ACC112 (cell line): ENCODE measurements around the gene DIAPH1.

ENCODE experiments used
- H2AFZ ChIP-seq: fragments of 200-600 bp; sonication (generic); one replicate; pipeline ENCODE4 v1.6.0; 2017; ENCODE audit warnings: antibody characterized with exemption, low read length; ENCODE audit not compliant: unreplicated experiment
- H3K27ac ChIP-seq: fragments of 200-600 bp; sonication (generic); 2 replicates; pipeline ENCODE4 v1.5.1; 2014; ENCODE audit warnings: low read depth, mild to moderate bottlenecking, antibody characterized with exemption, low read length, moderate library complexity
- H3K27me3 ChIP-seq: fragments of 200-600 bp; sonication (generic); 2 replicates; pipeline ENCODE4 v1.6.1; 2014; ENCODE audit warnings: mild to moderate bottlenecking, antibody characterized with exemption, low read length, moderate library complexity, mixed read lengths; ENCODE audit not compliant: insufficient read depth
- H3K36me3 ChIP-seq: fragments of 200-600 bp; sonication (generic); 2 replicates; pipeline ENCODE4 v1.6.1; 2016; ENCODE audit warnings: mild to moderate bottlenecking, antibody characterized with exemption, low read length, moderate library complexity, mixed read lengths; ENCODE audit not compliant: insufficient read depth
- H3K4me1 ChIP-seq: fragments of 200-600 bp; sonication (generic); one replicate; pipeline ENCODE4 v1.6.1; 2016; ENCODE audit warnings: low read length, mixed read lengths; ENCODE audit not compliant: insufficient read depth, unreplicated experiment, control insufficient read depth
- H3K4me3 ChIP-seq: fragments of 200-600 bp; sonication (generic); 2 replicates; pipeline ENCODE4 v1.5.1; 2014; ENCODE audit warnings: mild to moderate bottlenecking, low read depth, low read length
- H3K79me2 ChIP-seq: fragments of 200-600 bp; sonication (generic); one replicate; pipeline ENCODE4 v1.6.0; 2016; ENCODE audit warnings: low read length; ENCODE audit not compliant: control insufficient read depth, unreplicated experiment, insufficient read depth

The DIAPH1 gene

GRCh38 chr5:141630570-141631140 is 11.9 kb upstream of the DIAPH1 start:
- peaks cover 45% of the 10 kb centered on the region for H3K79me2 ChIP-seq
- H3K36me3 ChIP-seq, result peaks cover 25% of the 10 kb centered on the region
- H2AFZ ChIP-seq, result no peak overlapping the region
- H3K27me3 ChIP-seq, result no peaks in the 10 kb centered on the region
- no peak overlapping the region for H3K27ac ChIP-seq
- H3K4me1 ChIP-seq, result peaks cover 14% of the 10 kb centered on the region
- no peak overlapping the region for H3K4me3 ChIP-seq

GRCh38 chr5:141628175-141628788 is 9.5 kb upstream of the DIAPH1 start:
- H2AFZ ChIP-seq, result no peak overlapping the region
- H3K27me3 ChIP-seq, result no peaks in the 10 kb centered on the region

GRCh38 chr5:141623611-141624010 is 4.8 kb upstream of the DIAPH1 start:
- Histone ChIP-seq H3K27ac (no peak overlapping the region), H3K36me3 (peaks cover 27% of the 10 kb centered on the region), H3K27me3 (no peaks in the 10 kb centered on the region), H2AFZ (no peak overlapping the region), H3K4me1 (no peaks in the 10 kb centered on the region), H3K79me2 (no peaks in the 10 kb centered on the region), H3K4me3 (no peak overlapping the region)

More at GRCh38 chr5:141628175-141628788, 9.5 kb upstream of the DIAPH1 start:
- H3K36me3 ChIP-seq, result peaks cover 38% of the 10 kb centered on the region
- no peak overlapping the region for H3K27ac ChIP-seq
- H3K4me1 ChIP-seq, result no peaks in the 10 kb centered on the region
- no peak overlapping the region for H3K4me3 ChIP-seq
- peaks cover 24% of the 10 kb centered on the region for H3K79me2 ChIP-seq

- Histone ChIP-seq H3K79me2 (peaks cover 4% of the 10 kb centered on the region), H3K4me1 (no peaks in the 10 kb centered on the region), H3K27me3 (no peaks in the 10 kb centered on the region), H3K27ac (no peak overlapping the region), H3K36me3 (peaks cover 25% of the 10 kb centered on the region), H3K4me3 (no peak overlapping the region), H2AFZ (no peak overlapping the region)
Observed at GRCh38 chr5:141623186-141623585, 4.4 kb upstream of the DIAPH1 start.

- peak overlapping the region; percentile 57 for H3K27ac ChIP-seq
- H3K79me2 ChIP-seq, result peaks cover 46% of the 10 kb centered on the region
- H3K36me3 ChIP-seq, result peaks cover 13% of the 10 kb centered on the region
- peak overlapping the region; percentile 92 for H2AFZ ChIP-seq
- peak overlapping the region; percentile 89 for H3K4me3 ChIP-seq
- H3K4me1 ChIP-seq, result peaks cover 18% of the 10 kb centered on the region
- no peaks in the 10 kb centered on the region for H3K27me3 ChIP-seq
Observed at GRCh38 chr5:141618030-141618803, 583 bp downstream of the DIAPH1 start.

GRCh38 chr5:141617682-141618029 is 1.1 kb downstream of the DIAPH1 start:
- Histone ChIP-seq H3K4me3 (peak overlapping the region; percentile 89), H3K79me2 (peaks cover 52% of the 10 kb centered on the region), H2AFZ (peak overlapping the region; percentile 92), H3K4me1 (peaks cover 18% of the 10 kb centered on the region), H3K27me3 (no peaks in the 10 kb centered on the region), H3K36me3 (peaks cover 13% of the 10 kb centered on the region), H3K27ac (peak overlapping the region; percentile 57)

- Histone ChIP-seq H3K4me3 (peak overlapping the region; percentile 89), H3K79me2 (peaks cover 57% of the 10 kb centered on the region), H3K27me3 (no peaks in the 10 kb centered on the region), H3K27ac (peak overlapping the region; percentile 57), H3K4me1 (peaks cover 18% of the 10 kb centered on the region), H2AFZ (no peak overlapping the region), H3K36me3 (peaks cover 13% of the 10 kb centered on the region)
Observed at GRCh38 chr5:141617128-141617527, 1.7 kb downstream of the DIAPH1 start.

- peaks cover 18% of the 10 kb centered on the region for H3K4me1 ChIP-seq
- H3K27ac ChIP-seq, result no peak overlapping the region
- H2AFZ ChIP-seq, result no peak overlapping the region
- peaks cover 66% of the 10 kb centered on the region for H3K79me2 ChIP-seq
- H3K36me3 ChIP-seq, result peaks cover 13% of the 10 kb centered on the region
- no peaks in the 10 kb centered on the region for H3K27me3 ChIP-seq
- peak overlapping the region; percentile 89 for H3K4me3 ChIP-seq
Observed at GRCh38 chr5:141615991-141616720, 2.6 kb downstream of the DIAPH1 start.

GRCh38 chr5:141613344-141613743 is 5.5 kb downstream of the DIAPH1 start:
- no peak overlapping the region for H3K4me3 ChIP-seq
- H3K27me3 ChIP-seq, result no peaks in the 10 kb centered on the region
- no peak overlapping the region for H2AFZ ChIP-seq
- peaks cover 18% of the 10 kb centered on the region for H3K4me1 ChIP-seq
- H3K27ac ChIP-seq, result no peak overlapping the region
- H3K79me2 ChIP-seq, result peaks cover 88% of the 10 kb centered on the region
- 0 out of 2 replicates have a peak, but pooled peaks cover 8% of the 10 kb centered on the region for H3K36me3 ChIP-seq

- H3K4me1 ChIP-seq, result peaks cover 6% of the 10 kb centered on the region
- peaks cover 88% of the 10 kb centered on the region for H3K79me2 ChIP-seq
- H3K27me3 ChIP-seq, result no peaks in the 10 kb centered on the region
- 0 out of 2 replicates have a peak, but pooled peaks cover 7% of the 10 kb centered on the region for H3K36me3 ChIP-seq
- H3K4me3 ChIP-seq, result no peak overlapping the region
- no peak overlapping the region for H2AFZ ChIP-seq
- no peak overlapping the region for H3K27ac ChIP-seq
Observed at GRCh38 chr5:141611289-141611688, 7.5 kb downstream of the DIAPH1 start.
